AG09309 (cell line): Measurements from ENCODE around the gene ANAPC5.

Experiments used
- DNase-seq: peaks from one replicate; pipeline ENCODE4 v3.0.0-alpha.2; 2010; ENCODE audit warnings: low read depth
- H3K4me3 ChIP-seq: 2 replicates; pipeline ENCODE4 v1.5.1; 2011; ENCODE audit warnings: mild to moderate bottlenecking, low read depth, low read length, moderate library complexity; ENCODE audit not compliant: control insufficient read depth
- TF ChIP-seq, protein P1 (sequence below): IDR thresholded peaks from 2 replicates; pipeline ENCODE4 v1.5.1; 2011; ENCODE audit warnings: mild to moderate bottlenecking, low read depth, low read length, inconsistent platforms; ENCODE audit not compliant: insufficient read depth, control insufficient read depth; ENCODE audit errors: missing control alignments

ANAPC5 gene

DNA sequence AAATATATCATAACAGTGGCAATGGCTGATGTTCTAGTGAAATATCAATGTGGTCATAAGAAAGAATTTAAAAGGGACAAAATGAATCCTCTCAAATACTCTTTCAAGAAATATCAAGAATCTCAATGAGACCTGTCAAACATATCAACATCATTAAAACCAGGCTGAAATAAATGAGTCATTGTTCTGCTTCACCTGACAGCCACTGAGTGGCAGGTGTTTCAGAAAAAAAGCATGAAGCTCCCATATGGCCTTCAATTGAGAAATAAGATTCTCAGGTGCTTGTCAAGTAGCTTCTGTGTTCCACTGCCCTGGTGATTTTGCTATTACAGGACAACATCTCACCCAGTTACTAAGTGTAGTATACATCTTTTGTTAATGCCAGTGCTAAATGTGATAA is 21.5 kb downstream of the ANAPC5 start:
- H3K4me3 ChIP-seq: no peak overlapping the region
- DNase-seq: no peak
- TF ChIP-seq, protein P1, sequence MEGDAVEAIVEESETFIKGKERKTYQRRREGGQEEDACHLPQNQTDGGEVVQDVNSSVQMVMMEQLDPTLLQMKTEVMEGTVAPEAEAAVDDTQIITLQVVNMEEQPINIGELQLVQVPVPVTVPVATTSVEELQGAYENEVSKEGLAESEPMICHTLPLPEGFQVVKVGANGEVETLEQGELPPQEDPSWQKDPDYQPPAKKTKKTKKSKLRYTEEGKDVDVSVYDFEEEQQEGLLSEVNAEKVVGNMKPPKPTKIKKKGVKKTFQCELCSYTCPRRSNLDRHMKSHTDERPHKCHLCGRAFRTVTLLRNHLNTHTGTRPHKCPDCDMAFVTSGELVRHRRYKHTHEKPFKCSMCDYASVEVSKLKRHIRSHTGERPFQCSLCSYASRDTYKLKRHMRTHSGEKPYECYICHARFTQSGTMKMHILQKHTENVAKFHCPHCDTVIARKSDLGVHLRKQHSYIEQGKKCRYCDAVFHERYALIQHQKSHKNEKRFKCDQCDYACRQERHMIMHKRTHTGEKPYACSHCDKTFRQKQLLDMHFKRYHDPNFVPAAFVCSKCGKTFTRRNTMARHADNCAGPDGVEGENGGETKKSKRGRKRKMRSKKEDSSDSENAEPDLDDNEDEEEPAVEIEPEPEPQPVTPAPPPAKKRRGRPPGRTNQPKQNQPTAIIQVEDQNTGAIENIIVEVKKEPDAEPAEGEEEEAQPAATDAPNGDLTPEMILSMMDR: no peak

DNA sequence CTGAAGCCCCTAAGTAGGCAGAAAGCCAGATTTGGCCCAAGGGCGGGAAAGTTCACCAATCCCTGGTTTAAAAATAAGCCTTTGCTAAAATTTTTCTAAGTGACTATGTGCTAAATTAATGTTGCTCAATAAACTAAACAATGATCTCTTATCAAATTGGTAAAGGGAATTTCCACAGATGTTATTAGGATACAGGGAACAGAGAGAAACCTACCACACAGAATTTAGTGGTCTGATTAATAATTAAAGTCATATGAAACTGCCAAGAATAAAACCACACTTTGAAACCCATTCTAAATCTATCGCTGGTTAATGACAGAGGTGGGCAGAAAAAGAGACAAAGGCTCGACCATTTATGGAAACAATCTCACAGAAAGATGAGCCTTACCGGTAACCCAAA is 22.0 kb downstream of the ANAPC5 start:
- TF ChIP-seq, protein P1: no peak
- no peak overlapping the region for H3K4me3 ChIP-seq
- no peak for DNase-seq

DNA sequence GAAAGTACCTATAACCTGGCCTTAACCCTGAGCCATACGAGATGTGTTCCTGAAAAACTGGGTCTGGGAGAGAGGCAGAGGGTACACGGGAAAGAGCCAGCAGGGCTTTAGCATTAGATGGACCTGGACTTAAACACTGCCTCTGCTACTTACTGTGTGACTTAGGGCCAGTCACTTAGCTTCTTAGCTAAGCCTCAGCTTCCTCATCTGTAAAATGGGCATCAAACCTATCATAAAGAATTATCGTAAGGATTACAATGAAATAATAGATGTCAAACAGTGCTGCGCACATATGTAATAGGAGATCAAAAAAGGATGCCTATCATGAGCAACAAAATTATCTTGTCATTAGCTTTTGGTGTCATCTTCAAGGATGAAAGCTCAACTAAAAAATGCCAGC is 23.6 kb downstream of the ANAPC5 start:
- no peak overlapping the region for H3K4me3 ChIP-seq
- no peak for DNase-seq
- TF ChIP-seq, protein P1: no peak

DNA sequence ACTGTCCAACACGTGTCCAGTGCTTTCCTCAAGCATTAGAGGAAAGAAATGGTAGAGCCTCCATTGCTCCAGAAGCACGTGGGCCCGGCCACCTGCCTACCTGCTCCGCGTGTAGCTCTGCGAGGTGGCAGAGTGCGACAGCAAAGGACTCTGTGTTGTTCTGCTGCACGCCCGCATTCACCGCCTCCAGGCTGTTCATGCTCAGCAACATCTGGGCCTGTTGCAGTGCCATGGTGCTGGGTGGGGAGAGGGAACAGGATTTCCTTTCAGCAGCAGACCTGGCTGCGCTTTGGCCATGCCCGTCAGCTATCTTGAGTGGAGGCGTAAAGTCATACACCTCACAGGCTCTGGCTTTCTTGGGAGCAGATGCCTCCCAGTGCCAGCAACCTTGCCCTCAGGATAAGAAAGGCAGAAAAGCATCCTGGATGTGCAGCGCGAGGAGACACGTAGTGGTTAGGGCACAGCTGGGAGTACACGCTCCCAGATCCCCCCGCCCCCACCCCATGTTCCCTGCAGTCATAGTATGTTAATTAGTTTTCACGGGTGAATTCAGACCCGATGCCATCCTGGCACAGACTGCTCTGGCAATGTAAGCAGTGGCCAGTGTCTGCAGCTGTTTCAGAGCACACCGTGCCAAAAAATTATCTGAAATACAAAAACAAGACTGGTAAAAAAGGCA is 25.1 kb downstream of the ANAPC5 start:
- H3K4me3 ChIP-seq: no peak overlapping the region
- TF ChIP-seq, protein P1: no peak
- DNase-seq: no peak

DNA sequence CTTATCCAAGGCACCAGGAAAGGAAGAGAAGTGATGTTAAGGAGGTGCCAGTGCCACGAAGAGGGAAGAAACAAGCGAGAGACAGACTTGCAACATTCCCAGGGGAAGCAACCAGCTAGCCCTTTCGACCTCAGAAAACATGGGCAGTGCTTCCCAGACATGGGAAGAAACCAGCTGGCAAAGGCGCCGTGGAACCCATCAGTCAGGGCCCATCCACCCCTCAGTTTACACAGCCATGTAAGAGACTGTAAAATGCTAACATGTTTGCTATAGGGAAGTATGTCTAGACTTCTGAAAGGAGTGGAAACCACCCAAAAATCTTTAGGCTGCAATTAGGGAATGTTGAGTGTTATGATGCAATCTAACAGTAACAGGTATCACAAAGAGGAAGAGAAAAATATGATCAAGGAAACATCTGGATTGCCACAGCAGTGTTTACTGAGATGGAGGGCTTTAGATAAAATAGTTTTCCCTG is 26.3 kb downstream of the ANAPC5 start:
- no peak overlapping the region for H3K4me3 ChIP-seq
- TF ChIP-seq, protein P1: no peak
- no peak for DNase-seq

DNA sequence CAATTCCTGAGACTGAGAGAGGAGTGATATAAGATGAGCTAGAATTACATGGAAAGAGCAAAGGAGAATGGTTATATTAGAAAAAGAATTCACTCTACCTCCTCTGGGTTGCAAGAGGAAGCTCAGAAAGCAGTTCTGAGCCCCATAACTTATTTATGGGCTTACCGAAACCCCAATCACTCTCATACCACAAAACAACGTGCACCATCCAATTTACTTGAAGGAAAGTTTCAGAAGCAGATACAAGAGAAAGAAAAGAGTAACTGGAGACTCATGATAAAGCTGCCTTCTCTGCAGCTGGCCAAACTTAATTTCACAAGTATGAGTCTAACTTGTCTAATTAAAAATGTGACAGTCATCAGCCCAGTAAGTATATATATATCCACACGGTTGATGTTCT is 28.3 kb downstream of the ANAPC5 start:
- H3K4me3 ChIP-seq: no peak overlapping the region
- TF ChIP-seq, protein P1: no peak
- DNase-seq: no peak

DNA sequence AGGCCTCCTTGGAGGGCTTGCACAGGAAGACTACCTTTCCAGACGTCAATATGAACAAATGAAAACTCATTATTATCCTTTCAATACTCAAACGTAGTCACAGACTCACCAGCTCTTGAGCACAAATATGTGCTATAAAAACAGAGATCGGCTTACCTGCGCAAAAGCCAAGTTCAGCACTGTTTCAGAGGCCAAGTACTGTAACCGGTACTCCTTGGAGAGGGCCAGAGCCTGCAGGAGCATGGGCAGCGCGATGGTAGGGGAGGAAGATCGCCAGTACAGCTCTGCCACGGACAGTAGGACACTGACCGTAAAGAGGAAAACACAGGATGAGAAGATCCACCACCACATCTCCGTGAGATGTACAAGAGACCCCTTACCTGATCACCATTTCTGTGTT is 34.1 kb downstream of the ANAPC5 start:
- TF ChIP-seq, protein P1: no peak
- no peak overlapping the region for H3K4me3 ChIP-seq
- no peak for DNase-seq
